ES-I3 (cell line): Measurements from ENCODE around the gene ASIC1.

Experiments
- H3K36me3 ChIP-seq: 2 replicates; pipeline ENCODE4 v1.6.1; 2013; ENCODE audit warnings: mild to moderate bottlenecking, low read length, control low read depth, moderate library complexity; ENCODE audit not compliant: insufficient read depth
- H3K4me1 ChIP-seq: 2 replicates; pipeline ENCODE4 v1.6.1; 2013; ENCODE audit warnings: mild to moderate bottlenecking, control low read depth, low read length; ENCODE audit not compliant: insufficient read depth
- H3K9ac ChIP-seq: 2 replicates; pipeline ENCODE4 v1.6.1; 2013; ENCODE audit warnings: low read depth, mild to moderate bottlenecking, low read length, moderate library complexity
- H3K9me3 ChIP-seq: 2 replicates; pipeline ENCODE4 v1.6.1; 2013; ENCODE audit warnings: mild to moderate bottlenecking, low read length, moderate library complexity; ENCODE audit not compliant: control insufficient read depth, insufficient read depth

The ASIC1 gene

GRCh38 chr12:50061946-50062686, 4.7 kb downstream of the ASIC1 start:
- Histone ChIP-seq H3K9ac (no peak overlapping the region), H3K36me3 (no peaks in the 10 kb centered on the region), H3K4me1 (0 out of 2 replicates have a peak, but pooled peaks cover 6% of the 10 kb centered on the region)

GRCh38 chr12:50062728-50063460, 5.5 kb downstream of the ASIC1 start:
- Histone ChIP-seq H3K9me3 (no peaks in the 10 kb centered on the region; the same call in 1 of the 2 replicates), H3K9ac (no peak overlapping the region), H3K4me1 (0 out of 2 replicates have a peak, but pooled peaks cover 6% of the 10 kb centered on the region), H3K36me3 (no peaks in the 10 kb centered on the region)

More at GRCh38 chr12:50061946-50062686, 4.7 kb downstream of the ASIC1 start:
- H3K9me3 ChIP-seq, result no peaks in the 10 kb centered on the region; the same call in 1 of the 2 replicates

- Histone ChIP-seq H3K9me3 (no peaks in the 10 kb centered on the region; the same call in 1 of the 2 replicates), H3K36me3 (no peaks in the 10 kb centered on the region), H3K4me1 (0 out of 2 replicates have a peak, but pooled peaks cover 6% of the 10 kb centered on the region), H3K9ac (no peak overlapping the region)
Measured at GRCh38 chr12:50065726-50066310, 8.4 kb downstream of the ASIC1 start.

GRCh38 chr12:50066402-50066801, 9.0 kb downstream of the ASIC1 start:
- no peak overlapping the region for H3K9ac ChIP-seq
- no peaks in the 10 kb centered on the region for H3K36me3 ChIP-seq
- H3K4me1 ChIP-seq, result 0 out of 2 replicates have a peak, but pooled peaks cover 6% of the 10 kb centered on the region
- H3K9me3 ChIP-seq, result no peaks in the 10 kb centered on the region; the same call in 1 of the 2 replicates

GRCh38 chr12:50069069-50069468, 11.7 kb downstream of the ASIC1 start:
- Histone ChIP-seq H3K9ac (no peak overlapping the region), H3K4me1 (peaks cover 19% of the 10 kb centered on the region; the same call in 1 of the 2 replicates), H3K9me3 (no peaks in the 10 kb centered on the region), H3K36me3 (no peaks in the 10 kb centered on the region)

DNA sequence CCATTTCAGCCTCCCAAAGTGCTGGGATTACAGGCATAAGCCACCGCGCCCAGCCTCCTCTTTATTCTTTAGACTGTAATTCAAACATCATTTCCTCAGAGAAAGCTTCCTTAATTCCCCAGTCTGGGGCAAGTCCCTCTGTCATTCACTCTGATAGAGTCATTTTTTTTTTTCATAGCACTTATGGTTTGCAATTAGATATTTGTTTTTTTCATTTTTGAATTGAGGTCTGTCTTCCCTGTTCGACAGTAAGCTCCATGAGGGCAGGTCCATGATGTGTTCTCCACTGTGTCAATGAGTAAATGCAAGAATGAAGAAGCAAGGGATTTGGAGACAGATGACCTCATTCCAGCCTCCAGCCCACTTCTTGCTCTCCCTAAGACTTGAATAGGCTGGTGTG, 12.1 kb downstream of the ASIC1 start:
- Histone ChIP-seq H3K9me3 (no peaks in the 10 kb centered on the region), H3K9ac (no peak overlapping the region), H3K4me1 (peaks cover 19% of the 10 kb centered on the region; the same call in 1 of the 2 replicates), H3K36me3 (no peaks in the 10 kb centered on the region)

DNA sequence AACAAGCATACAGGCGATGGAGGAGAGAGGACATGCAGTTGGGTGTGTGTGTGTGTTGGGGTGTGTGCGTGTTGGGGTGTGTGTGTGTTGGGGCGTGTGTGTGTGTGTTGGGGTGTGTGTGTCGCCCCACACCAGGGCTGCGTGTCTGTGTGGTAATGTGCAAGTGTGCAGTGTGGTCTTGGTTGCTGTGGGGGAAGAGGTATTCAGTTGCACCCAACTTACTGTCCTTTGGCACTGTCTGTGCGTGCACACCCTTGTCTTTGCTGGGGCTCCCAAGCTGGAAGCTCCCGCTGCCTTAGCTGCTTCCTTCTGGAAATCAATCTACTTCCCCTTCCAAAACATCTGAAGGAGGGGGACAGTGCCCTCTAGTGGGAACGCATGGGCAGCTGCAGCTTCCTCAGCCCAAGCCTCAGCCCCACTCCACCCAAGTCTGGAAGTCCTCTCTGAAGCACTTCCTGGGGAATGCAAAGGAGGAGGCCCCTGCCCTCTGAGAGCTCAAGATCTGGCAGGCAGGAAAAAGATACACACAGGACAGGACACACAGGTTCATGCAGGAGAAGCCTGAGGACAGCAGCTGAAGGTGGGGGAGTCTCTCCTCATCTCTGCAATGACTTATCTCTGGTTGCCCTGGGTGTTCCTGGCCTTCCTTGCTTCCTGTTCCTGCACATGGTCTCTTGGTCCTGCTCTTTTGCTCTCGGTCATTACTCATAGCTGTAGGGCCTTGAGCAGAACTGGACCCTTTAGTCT, 13.1 kb downstream of the ASIC1 start:
- Histone ChIP-seq H3K9ac (no peak overlapping the region), H3K9me3 (no peaks in the 10 kb centered on the region), H3K36me3 (no peaks in the 10 kb centered on the region), H3K4me1 (peaks cover 21% of the 10 kb centered on the region)

- no peak overlapping the region; the same call in 1 of the 2 replicates for H3K9ac ChIP-seq
Measured at GRCh38 chr12:50072198-50072907, 15.0 kb downstream of the ASIC1 start.

GRCh38 chr12:50073206-50073605, 15.8 kb downstream of the ASIC1 start:
- no peaks in the 10 kb centered on the region for H3K9me3 ChIP-seq
- H3K9ac ChIP-seq, result no peak overlapping the region
- H3K36me3 ChIP-seq, result no peaks in the 10 kb centered on the region
- peaks cover 17% of the 10 kb centered on the region for H3K4me1 ChIP-seq

More at GRCh38 chr12:50072198-50072907, 15.0 kb downstream of the ASIC1 start:
- no peaks in the 10 kb centered on the region for H3K36me3 ChIP-seq
- peaks cover 17% of the 10 kb centered on the region for H3K4me1 ChIP-seq
- no peaks in the 10 kb centered on the region for H3K9me3 ChIP-seq

GRCh38 chr12:50073712-50074111, 16.3 kb downstream of the ASIC1 start:
- H3K36me3 ChIP-seq, result no peaks in the 10 kb centered on the region
- H3K4me1 ChIP-seq, result peaks cover 17% of the 10 kb centered on the region
- H3K9ac ChIP-seq, result no peak overlapping the region
- no peaks in the 10 kb centered on the region for H3K9me3 ChIP-seq

DNA sequence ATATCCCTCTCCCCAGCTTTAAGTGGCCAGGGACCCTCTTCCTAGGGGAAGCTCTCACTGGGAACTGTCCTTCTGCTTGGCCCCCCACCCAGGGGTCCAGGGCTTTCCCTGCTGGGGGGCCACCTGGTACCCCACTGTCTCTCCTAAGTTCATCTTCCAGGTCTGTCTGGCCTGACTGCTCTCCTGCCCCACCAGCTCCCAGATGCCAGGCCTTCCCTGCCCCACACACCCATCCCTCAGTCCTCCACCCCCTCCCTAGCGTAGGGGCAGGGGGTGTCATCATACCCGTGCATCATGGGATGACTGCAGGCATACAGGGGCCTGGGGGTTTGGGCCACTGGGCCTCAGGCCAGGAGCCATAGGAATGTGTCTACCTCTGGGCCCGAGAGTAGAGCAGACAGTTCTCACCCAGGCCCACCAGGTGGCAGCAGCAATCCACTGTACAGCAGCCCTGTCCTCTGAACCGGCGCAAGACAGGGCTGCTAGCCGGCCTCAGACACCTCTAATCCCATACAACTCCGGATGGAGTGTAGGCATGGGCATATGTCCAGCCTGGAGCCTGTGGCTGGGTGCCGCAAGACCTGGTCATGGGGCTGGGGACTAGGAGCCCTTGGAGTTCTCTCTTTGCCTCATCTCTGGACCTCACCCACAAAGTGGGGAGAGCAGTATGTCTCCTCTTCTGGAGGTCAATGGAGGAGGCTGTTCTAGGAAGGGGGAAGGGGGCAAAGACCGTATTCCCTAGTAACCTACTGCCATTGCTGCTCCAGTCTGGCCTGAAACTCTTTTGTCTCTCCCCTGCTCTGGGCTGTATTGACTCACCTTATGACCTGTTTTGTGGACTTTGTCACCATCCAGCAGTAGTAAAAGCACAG, 17.8 kb downstream of the ASIC1 start:
- no peak overlapping the region for H3K9ac ChIP-seq

GRCh38 chr12:50075808-50076170, 18.4 kb downstream of the ASIC1 start:
- Histone ChIP-seq H3K36me3 (no peaks in the 10 kb centered on the region), H3K9ac (no peak overlapping the region), H3K9me3 (no peaks in the 10 kb centered on the region), H3K4me1 (peaks cover 17% of the 10 kb centered on the region)

More for the DNA sequence above, 17.8 kb downstream of the ASIC1 start:
- peaks cover 17% of the 10 kb centered on the region for H3K4me1 ChIP-seq
- no peaks in the 10 kb centered on the region for H3K36me3 ChIP-seq
- H3K9me3 ChIP-seq, result no peaks in the 10 kb centered on the region

DNA sequence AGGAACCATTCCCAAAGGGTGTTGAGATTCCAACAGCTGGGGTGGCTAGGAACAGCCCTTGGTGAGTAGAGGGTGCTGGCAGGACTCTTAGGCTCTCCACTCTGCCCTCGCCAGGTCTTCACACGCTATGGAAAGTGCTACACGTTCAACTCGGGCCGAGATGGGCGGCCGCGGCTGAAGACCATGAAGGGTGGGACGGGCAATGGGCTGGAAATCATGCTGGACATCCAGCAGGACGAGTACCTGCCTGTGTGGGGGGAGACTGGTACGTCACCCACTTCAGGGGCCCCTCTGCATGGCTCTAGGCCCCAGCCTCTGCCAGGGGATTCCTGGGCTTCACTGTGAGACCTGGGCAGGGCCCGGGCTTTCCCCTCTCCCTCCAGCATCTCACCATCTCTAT, 19.7 kb downstream of the ASIC1 start:
- no peak overlapping the region for H3K9ac ChIP-seq
- peaks cover 13% of the 10 kb centered on the region for H3K4me1 ChIP-seq
- no peaks in the 10 kb centered on the region for H3K9me3 ChIP-seq
- no peaks in the 10 kb centered on the region for H3K36me3 ChIP-seq
